NCI-H446 treated with DMSO at 0.1 percent for 48 hours (cell line): ENCODE data around the gene RAB11FIP3.
A peak's percentile ranks its signal among the peaks of the same experiment; 100 is the strongest.
"Not testable (repeated sequence)": the region's sequence is repeated elsewhere in the genome, so short reads cannot be mapped to it uniquely, and the experiment has no call there.

Source experiments
- DNase-seq: peaks from one replicate; lab custom pipeline; 2025; lab: John Stamatoyannopoulos, UW

RAB11FIP3 gene, protein sequence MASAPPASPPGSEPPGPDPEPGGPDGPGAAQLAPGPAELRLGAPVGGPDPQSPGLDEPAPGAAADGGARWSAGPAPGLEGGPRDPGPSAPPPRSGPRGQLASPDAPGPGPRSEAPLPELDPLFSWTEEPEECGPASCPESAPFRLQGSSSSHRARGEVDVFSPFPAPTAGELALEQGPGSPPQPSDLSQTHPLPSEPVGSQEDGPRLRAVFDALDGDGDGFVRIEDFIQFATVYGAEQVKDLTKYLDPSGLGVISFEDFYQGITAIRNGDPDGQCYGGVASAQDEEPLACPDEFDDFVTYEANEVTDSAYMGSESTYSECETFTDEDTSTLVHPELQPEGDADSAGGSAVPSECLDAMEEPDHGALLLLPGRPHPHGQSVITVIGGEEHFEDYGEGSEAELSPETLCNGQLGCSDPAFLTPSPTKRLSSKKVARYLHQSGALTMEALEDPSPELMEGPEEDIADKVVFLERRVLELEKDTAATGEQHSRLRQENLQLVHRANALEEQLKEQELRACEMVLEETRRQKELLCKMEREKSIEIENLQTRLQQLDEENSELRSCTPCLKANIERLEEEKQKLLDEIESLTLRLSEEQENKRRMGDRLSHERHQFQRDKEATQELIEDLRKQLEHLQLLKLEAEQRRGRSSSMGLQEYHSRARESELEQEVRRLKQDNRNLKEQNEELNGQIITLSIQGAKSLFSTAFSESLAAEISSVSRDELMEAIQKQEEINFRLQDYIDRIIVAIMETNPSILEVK

DNA sequence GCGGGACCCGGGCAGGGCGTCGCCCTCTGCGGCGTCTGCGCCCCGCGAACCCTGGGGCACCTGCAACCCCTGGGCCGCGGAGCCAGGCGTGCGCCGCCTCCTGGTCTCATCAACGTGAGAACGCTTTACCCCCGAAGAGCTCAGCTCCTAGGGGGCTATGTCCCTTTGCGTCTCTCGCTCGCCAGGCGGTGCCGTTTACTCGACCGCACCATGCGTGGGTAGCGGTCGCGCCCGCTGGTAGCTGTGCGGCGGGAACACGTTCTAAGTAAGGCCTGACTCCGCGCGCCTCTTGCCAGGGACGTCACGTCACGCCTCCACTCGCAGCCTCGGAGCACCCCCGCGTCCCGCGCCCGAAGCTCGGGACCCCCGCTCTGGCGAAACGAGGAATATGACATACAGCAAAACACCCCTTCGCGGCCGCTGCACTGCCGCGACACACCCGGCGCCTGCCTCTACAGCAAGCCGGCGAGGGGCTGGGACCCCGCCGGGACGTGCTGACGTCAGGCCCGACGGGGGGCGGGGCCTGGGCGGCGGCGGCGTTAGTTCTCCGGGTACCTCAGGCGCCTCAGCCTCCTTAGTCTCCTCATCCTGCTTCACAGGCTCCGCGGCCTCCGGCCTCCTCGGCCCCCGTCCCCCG, at the start of gene RAB11FIP3:
RAB11FIP3 (plus strand) TSS at position 568 of the 637 bp plus-strand sequence. CDS start 358 bp downstream, outside the sequence.
- peak; percentile 57 for DNase-seq

- no peak for DNase-seq
Observed at GRCh38 chr16:375927-376816, 49.3 kb upstream of the RAB11FIP3 start.

DNA sequence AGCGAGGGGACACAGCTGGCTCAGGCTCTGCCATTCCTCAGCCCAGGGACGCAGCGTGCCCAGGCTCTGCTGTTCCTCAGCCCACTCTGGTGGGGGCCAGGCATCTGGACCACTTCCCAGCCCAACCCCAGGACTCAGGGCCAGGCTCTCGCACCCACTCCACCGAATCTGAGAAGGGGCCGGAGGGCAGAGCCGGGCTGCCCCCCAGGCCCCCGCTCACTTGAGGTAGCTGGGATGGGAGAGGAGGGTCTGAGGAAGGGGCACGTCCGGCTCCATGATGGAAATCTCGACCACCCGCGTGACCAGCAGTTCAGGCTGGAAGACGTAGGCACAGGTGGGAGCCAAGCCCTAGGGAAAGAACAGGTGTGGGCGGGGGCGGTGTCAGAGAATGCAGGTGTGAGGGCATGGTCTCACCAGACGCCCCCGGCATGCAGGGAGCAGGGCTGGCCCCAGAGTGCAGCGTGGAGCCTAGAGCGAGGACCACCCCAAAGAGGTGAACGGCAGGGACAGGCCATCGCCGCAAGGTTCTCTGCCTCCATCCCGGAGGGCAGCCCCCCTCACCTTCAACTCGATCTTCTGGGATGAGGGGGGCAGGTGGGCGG, 48.5 kb upstream of the RAB11FIP3 start:
- no peak for DNase-seq

DNA sequence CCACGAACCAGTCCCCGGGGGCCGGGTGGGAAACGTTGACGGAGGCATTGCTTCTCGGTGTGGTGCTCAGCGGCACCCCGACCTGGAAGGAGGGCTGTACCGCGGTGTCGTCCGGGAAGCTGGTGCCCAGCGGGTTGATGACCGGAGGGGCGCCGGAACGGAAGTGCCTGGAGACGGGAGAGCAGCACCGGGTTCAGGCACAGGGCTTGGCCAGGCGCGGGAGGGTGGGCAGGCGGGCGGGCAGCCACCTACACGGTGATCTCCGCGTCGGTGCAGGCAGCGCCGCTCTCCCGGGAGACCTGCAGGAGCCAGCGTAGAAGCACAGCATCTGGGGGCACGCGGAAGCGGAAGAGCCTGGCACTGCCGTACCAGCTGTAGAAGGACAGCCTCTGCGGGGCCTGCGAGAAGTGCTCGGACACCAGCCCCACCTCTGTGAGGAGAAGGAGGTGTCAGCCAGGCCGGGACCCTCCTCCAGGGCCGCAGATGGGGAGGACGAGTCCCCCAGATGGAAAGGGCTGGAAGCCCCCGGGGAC, 48.0 kb upstream of the RAB11FIP3 start:
- DNase-seq, result no peak

GRCh38 chr16:378113-378820, 47.2 kb upstream of the RAB11FIP3 start:
- not testable (repeated sequence) for DNase-seq

DNA sequence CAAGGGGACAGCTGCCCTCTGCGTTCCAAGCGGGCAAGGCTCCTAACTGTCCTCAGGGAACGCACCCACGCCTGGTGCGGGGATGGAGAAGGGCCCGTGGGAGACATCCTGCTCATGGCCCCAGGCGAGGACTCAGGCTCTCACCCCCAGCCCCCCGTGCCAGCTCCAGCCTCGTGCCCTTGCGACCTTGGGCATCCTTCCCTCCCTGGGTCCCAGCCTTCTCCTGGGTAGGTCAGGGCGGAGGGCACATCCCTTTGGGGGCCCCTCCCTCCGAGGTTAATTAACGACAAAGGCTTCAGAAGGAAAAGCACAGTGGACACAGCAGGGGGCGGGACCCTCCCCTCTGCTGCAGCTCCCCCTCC, 46.6 kb upstream of the RAB11FIP3 start:
- no peak for DNase-seq

DNA sequence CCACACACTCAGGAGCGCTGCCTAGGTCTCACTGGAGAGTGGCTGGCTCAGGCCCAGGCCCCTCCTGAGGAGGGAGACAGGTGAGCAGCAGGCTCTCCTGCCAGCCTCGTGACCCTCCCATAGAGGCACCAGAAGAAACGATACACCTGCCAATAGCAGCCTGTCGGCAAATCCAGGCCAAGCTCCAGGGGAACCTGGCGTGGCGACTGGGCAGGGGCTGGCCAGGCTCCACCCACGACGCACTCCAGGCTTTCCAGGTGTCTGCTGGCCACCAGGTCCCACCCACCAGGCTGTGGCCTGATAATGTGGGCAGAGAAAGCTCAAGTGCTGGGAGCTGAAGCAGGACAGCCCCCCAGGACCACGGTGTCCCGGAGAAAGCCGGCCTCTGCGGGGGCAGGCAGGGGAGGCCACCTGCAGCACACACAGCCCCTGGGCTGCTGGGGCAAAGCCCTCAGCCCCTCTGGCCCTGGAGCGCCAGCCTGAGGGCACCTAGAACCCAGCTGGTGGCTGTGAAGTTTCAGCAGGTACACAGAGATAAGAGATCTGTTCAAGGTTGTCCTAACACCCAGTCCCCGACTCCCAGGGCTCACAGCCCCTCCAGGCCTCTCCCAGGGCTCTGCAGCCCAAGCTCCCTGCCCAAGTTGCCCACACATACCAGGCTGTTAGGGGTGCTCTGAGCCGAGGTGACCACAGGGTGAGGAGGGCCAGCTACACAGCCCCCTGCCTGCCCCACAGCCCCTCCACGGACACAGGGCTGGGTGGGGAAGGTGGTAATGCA, 46.1 kb upstream of the RAB11FIP3 start:
- DNase-seq, result no peak

DNA sequence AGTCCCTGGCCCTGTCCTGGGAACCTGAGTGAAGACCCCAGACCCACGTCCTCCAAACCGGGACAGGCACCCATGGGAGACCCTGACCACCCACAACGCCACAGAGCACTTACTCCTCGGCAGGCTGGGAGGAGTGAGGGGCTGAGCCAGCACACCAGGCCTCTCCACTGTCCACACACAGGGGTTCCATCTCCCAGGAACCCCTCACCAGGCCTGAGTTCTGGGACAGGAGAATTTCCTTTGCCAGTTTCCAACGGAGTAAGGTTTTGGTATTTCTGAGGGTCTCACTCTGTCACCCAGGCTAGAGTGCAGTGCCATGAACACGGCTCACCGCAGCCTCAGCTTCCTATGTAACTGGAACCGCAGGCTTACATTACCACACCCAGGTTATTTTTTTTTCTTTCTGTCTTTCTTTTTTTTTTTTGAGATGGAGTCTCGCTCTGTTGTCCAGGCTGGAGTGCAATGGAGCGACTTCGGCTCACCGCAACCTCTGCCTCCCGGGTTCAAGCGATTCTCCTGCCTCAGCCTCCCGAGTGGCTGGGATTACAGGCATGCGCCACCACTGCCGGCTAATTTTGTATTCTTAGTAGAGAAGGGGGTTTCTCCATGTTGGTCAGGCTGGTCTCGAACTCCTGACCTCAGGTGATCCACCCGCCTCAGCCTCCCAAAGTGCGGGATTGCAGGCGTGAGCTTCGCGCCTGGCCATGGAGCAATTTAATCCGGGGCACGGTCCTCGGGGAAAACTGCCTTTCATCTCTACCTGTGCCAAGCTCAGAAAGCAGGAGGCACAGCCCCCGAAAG, 45.3 kb upstream of the RAB11FIP3 start:
- DNase-seq, result no peak

DNA sequence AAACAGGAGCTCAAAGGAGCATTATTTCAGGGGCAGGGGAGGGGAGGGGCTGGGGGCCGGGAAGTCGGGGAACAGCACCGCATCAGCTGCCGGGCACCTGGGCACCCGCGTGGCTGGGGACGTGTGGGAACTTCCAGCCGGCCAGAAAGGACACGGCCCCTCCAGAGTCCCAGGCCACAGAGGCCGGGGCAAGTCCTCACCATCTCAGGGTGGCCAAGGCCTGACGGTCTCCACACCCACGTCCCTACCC, 44.8 kb upstream of the RAB11FIP3 start:
- no peak for DNase-seq

GRCh38 chr16:381012-381788, 44.2 kb upstream of the RAB11FIP3 start:
- DNase-seq, result no peak

GRCh38 chr16:381789-382717, 43.4 kb upstream of the RAB11FIP3 start, which contains the start of gene PGAP6:
TSS of gene PGAP6 (minus strand) at chr16:381978. CDS start at chr16:381821, 157 bp downstream.
- no peak for DNase-seq

GRCh38 chr16:383326-384051, 42.0 kb upstream of the RAB11FIP3 start:
- DNase-seq, result no peak

DNA sequence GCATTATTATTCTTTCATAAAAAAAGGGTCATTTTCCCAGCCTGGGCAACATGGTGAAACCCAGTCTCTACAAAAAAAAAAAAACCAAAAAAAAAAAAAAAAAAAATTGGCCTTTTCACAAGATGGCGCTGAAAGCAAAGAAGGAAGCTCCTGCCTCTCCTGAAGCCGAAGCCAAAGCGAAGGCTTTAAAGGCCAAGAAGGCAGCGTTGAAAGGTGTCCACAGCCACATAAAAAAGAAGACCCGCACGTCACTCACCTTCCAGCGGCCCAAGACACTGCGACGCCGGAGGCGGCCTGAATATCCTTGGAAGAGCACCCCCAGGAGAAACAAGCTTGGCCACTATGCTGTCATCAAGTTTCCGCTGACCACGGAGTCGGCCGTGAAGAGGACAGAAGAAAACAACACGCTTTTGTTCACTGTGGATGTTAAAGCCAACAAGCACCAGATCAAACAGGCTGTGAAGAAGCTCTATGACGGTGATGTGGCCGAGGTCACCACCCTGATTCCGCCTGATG, 38.8 kb upstream of the RAB11FIP3 start:
- no peak for DNase-seq

DNA sequence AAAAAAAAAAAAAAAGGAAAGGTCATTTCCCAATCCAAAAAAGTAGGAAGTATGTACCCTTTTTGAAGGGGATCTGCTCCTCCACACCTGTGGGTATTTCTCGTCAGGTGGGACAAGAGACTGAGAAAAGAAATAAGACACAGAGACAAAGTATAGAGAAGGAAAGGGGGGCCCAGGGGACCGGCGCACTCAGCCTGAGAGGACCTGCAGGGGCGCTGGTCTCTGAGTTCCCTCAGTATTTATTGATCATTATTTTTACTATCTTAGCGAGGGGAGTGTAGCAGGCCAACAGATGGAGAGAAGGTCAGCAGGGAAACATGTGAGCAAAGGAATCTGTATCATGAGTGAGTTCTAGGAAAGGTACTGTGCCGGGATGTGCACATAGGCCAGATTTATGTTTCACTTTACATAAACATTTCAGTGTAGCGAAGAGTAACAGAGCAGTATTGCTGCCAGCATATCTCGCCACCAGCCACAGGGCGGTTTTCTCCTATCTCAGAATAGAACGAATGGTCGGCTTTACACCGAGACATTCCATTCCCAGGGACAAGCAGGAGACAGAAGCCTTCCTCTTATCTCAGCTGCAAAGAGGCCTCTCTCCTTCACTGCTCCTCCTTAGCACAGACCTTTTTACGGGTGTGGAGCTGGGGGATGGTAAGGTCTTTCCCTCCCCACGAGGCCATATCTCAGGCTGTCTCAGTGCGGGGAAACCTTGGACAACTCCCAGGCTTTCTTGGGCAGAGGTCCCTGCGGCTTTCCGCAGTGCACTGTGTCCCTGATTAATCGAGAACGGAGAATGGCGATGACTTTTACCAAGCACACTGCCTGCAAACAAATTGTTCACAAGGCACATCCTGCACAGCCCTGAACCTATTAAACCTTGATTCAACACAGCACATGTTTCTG, 37.4 kb upstream of the RAB11FIP3 start:
- DNase-seq, result not testable (repeated sequence)

DNA sequence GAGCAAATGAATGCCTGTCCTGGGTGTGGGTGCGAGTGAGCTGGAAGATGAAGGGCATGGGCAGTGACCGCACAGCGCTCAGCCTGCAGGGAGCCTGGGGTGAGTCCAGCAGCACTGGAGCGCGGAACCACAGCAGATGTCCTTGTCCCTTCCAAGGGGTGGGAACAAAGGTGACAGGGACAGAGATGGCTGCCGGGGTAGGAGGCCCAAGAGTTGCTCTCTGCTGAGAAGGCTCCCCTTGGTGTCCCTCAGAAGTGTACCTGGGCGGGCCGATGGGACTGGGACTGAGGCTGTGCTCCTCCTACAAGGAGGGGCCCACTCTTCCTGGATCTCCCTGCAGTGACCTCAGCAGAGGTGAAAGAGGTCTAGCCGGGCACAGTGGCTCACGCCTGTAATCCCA, 36.1 kb upstream of the RAB11FIP3 start:
- no peak for DNase-seq
